Raji (cell line): Measurements from ENCODE around the gene KRT35.
A peak's percentile ranks its signal among the peaks of the same experiment; 100 is the strongest.

Experiments
- POLR2A ChIP-seq: IDR thresholded peaks from 2 replicates; pipeline ENCODE4 v1.6.1; 2011; ENCODE audit warnings: low read depth, low read length, control low read depth; ENCODE audit not compliant: insufficient read depth

KRT35 gene

DNA sequence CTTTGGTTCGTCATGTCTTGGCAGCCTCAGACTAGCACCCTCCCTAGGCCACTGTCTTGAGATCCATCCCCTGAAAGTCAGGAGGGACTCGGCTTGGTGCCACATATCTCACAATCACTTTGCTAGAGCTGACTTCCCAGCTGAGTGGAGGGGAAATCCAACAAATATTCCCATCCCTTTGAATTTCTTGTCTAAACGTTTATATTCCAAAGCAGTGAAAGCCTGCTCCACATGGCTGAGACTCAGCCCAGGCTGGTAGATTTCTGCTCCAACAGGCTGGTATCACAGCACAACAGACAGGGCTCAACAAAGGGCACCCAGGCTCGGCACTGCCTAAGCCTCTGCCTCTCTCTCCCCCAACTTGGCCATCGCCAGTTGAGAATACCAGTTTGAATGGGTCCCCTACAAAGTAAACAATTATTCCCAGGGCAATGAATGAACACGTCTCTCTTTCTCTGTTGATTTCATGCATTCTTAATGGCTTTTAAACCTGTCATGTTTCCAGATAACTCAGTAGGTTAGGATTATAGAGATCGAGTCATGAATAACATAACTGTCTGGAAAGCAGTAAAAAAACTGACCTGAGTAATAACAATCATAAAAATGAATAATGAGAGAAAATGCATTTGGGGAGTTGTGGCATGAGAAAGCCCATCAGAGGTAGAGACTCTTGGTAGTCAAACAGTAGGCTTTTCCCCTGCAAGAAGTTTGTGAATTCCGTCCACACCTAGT is 23.5 kb upstream of the KRT35 start:
- TF ChIP-seq POLR2A = no peak

DNA sequence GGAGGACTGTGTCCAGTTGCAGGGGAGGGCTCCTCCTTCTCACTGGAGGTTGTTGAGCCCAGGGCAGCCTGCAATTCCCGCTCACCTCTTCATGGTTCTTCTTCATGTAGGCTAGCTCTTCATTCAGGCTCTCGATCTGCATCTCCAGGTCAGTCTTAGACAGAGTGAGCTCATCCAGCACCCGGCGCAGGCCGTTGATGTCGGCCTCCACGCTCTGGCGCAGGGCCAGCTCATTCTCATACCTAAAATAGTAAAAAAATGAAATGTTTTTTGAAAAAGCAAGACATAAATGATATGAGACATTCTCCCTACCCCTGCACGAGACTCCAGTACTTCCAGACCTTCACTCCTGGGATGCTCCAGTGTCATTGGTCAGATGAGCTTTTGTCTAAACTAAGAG is 22.3 kb upstream of the KRT35 start:
- no peak for TF ChIP-seq POLR2A

DNA sequence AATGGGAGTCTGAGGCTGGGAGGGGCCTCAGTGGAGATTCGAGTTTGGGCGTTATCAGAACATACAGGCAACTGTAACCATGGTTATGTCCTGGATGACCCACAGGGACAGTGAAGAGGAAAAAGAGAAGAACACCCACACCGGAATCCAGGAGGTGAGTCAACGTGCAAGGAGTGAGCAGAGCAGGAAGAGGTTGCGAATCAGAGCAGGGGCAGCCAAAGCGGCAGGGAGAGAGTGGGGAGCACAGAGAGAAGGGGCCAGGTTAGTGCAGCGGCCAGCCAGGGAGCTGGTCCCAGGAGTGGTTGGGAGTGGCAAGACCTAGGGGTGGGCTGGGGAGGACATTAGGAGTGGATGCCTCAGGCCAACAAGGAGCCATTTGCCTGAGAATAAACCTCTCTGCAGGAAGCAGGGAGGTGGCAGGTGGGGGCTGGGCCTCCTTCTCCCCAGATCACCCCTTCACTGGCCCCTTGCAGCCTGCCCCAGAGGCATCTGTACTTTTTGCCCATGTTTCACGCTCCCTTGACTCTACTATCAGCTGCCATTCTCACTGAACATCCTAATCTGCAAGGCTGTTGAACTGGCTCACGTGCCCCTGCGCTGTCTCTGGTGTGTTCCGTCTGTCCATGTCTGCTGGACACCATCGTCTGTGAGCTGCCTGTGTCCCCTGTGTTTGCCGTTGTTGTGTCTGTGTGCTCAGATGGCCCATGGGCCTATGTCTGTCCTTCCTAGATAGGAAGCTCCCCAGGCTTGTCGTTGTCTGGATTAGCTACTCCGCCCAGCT is 19.4 kb upstream of the KRT35 start:
- TF ChIP-seq POLR2A = no peak

DNA sequence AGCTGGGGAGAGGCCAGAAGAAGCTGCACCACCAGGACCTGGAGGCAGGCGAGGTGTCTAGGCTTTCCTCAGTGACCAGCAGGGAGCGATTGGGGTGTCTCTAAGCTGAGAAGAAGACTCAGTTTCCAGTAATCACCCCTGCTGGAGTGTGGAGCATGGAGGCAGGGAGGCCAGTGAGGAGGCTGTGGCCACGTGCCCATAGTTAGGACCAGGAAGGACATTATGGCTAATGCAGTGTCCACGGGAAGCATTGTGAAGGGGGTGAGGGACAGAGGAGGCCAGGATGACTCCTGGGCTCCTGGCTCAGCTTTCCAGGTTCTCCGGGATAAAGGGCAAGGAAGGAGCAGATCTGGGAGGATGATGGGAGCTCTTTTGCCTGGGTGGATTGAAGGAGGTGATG is 18.8 kb upstream of the KRT35 start:
- no peak for TF ChIP-seq POLR2A

DNA sequence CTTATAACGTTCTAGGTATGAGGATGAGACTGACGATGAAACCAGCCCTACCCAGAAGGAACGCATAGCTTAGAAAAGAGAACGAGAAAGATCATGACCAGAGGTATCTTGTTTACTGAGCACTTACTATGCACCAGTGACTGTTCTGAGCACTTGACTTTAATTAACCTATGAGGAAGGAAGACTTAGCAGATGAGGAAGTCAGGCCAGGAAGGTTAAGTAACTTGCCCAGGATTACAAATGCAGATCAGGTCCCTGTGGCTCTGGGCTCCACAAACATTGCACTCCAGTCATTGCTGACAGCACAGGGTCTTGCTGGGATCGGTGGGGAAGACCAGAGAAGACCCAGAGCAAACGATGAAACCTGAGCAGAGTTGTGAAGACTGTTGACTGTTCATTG is 17.3 kb upstream of the KRT35 start:
- no peak for TF ChIP-seq POLR2A

DNA sequence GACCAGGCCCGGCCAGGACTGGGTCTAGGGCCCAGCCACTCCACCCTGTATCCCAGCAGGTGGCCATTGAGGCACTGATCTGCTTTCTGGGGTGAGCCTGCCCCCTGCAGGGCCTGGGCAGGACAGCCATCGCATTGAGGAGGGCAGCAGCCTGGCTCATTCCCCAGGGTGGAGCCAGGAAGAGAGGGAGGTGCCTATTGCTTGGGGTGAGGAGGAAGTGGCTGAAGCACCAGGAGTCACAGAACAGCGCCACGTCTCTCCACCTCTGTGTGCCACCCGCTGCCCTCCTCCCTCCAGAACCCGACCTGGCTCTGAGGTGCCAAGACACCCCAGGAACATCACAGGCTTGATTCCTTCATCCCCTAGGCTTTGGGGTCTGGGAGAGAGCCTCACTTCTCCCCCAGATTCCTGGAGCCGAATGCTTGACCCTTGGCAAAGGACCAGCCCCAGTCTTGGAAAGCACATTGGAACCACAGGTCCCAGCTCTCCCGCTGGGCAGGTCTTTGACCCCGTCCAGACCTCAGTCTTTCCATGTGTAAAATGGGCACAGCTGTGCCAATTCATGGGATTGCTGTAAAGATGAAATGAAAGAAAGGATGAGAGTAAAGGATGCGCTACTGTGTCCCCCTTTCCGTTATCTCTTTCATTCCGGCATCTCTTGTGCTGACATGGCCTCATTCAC is 16.0 kb upstream of the KRT35 start:
- TF ChIP-seq POLR2A = peak; percentile 53

DNA sequence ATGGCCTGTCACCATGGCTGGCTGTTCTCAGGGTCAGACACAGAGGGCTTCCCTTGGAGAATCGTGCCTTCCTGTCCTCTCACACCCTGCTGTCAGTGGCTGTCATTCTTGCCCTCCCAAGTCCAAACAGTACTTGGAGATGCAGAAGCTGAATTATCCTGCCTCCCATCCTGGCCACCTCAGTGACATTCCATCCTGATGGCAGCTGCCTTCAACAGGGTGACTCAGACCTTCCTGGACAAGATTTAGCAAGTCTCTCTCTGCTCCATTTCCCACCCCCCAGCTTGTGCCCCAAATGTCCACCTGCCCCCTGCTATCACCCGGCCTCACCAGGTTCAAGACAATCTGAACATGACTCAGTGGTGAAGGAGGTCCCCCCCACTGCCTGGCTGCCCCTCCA is 13.6 kb upstream of the KRT35 start:
- TF ChIP-seq POLR2A = no peak

DNA sequence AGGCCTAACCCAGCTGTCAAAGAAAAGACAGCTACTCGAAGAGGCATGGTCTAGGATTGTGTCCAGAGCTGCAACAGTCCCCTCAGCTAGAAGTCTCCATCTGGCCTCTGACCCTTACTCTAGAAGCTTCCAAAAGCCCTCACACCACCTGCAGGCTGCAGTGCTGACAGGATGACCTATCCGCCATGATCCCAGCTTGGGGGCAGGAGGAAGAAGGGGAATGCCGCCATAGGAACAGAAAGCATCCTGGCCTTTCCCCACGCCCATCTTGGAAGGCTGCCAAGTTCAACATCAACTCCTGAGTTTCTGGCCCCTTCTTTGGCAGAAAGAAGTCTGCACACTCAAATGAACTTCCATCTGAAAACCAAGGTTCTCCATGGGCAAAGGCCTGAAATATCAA is 11.8 kb upstream of the KRT35 start:
- no peak for TF ChIP-seq POLR2A

DNA sequence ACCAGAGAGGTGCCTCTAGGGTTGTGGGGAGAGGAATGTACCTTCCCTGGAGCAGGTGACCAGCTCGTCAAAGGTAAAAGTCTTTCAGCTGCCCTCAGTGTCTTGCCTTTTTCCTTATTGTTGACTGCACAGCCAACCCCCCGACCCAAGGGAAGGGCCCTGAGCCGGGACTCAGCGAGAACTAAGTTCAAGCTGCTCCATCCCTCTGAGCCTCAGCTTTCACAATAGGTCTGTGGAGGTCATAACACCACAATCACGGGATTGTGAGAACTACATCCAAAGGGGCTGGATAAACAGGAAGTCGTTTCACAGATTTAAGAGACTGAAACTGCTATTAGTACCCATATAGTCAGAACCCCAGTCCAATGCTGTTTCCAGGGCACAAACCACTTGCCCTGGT is 11.4 kb upstream of the KRT35 start:
- no peak for TF ChIP-seq POLR2A

DNA sequence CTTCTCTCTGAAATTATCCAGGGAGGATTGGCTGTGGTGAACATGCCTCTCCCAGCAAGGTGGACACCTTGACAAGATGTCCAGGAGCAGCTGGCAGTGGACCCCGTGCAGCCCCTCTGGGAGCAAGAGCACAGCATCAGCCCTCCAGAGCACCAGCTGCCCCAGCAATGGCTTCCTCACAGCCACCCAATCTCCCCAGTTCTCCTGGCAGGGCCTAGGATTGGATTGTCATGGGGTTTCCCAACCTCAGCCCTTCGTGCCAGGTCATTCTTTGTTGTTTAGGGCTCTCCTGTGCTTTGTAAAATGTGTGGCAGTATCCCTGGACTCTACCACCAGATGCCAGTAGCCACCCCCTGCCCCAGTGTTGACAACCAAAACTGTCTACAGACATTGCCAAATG is 10.5 kb upstream of the KRT35 start:
- no peak for TF ChIP-seq POLR2A

DNA sequence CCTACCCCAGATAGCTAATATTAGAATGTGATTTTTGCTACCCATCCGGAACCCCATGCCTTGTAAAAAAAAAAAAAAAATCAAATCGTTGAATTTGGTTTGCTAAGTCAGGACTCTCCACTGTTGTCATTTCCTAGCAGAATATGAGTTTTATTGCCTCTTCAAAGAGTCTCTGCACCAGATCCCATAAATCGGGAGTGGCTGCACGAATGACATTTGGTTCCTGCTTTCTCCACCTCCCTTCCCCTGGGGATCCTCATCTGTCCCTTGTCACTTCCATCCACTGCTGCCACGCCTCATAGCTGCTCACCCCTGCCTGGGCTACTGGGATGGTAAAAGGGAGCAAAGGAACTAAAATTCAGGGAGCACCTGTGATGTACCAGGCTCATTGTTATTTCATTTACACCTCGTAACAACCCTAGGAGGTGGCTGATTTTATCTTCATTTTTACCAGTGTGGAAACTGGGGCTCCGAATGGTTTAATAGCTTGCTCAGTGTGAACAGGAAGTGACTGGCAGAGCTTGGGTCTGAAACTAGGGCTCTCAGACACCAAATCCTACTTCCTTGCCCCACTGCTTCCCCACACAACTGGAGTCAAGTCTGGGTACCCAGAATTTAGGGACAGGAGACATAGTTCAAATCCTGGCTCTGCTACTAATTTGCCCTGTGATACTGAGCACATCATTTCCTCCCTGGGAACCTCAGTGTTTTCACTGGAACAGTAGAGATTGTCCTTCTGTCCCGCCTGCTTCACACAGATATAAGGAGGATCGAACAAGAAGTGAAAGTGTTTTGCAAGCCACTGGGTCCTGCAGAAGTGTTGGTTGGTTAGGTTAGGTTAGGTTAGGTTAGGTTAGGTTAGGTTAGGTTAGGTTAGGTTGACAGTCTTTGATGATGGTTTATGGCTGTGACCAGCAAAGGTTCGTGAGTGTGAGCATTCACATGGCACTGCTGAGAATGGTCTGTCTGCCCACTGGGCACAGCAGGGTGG is 9.3 kb upstream of the KRT35 start:
- no peak for TF ChIP-seq POLR2A

DNA sequence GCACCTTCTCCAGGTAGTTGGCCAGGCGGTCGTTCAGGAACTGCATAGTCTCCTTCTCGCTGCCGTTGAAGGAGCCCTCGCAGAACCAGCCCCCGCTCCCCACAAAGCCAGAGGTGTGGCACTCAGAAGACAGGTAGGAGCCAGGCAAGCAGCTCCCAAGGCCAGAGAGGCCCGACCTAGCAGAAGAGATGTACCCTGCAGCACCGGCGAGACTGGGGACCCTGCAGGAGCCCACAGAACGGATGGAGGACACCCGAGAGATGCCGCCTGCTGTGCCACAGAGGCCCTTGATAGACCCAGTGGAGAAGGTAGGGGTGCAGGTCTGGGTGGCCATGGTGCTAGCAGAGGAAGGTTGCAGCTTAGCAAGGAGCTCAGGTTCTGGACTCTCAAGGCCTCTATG is 8.6 kb upstream of the KRT35 start, which contains the start of gene KRT36:
KRT36 (minus strand) TSS at position 380 of the 400 bp plus-strand sequence; CDS start at position 334, 46 bp downstream.
- no peak for TF ChIP-seq POLR2A

DNA sequence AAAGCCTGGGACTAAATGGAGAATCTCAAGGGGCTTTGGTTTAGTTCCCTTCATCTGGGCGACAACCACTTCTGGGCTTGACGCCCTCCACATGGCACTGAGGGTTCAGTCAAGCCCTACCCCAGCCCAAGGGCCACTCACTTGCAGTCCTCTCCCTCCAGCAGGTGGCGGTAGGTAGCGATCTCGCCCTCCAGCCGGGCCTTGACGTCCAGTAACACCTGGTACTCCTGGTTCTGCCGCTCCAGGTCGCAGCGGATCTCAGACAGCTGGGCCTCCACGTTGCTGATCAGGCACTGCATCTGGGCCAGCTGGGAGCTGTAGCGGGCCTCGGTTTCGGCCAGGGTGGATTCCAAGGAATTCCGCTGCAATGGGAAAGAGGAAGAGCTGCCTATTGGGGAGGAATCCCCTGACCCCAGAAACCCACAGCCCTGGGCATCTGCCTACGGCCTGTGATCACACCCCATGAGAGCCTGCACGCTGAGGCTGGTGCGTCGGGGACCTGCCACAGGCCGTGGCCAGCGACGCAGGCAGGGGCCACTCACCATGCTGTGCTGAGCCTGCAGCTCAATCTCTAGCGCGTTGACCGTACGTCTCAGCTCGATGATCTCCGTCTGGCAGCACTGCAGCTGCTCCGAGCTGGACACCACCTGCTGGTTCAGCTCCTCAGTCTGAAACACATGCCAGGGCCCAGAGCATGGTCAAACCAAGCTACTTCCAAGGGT is 6.0 kb upstream of the KRT35 start:
- TF ChIP-seq POLR2A = no peak

DNA sequence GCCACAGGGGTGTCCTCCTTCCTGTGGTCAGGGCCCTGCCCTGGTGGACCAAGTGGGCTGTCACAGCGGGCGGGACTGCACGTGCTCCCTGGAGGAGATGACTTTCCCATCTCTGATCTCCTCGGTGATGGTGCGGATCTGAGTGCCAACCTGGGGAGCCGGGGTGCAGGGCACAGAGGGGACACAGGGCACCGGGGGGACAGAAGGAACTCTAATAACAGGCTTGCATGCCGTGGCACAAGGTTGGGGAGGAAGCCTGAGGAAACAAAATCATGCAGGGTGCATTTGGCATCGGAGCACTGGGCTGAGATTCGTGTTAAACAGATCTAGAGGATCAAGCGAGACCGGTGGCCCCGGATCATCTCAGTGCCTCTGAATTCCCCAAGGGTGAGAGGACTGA is 5.4 kb upstream of the KRT35 start:
- no peak for TF ChIP-seq POLR2A
